ENCODE measurements around the gene HELT. TPM values are rescaled to one million over a fixed set of nuclear protein-coding genes. Genes with fewer than 3 reads are reported as not detected.

HELT gene
- total RNA-seq, 2 donors from 2014 or later, result not detected

- Mint-ChIP-seq H3K9me3 (no peaks in the 10 kb centered on the region), H3K27ac (no peak overlapping the region), H3K36me3 (no peaks in the 10 kb centered on the region)
- DNase-seq (ENCODE audit: low spot score in 2 of 2) (no peak), ATAC-seq (no peak)
Measured at GRCh38 chr4:185061610-185062009, 43.3 kb downstream of the HELT start.

GRCh38 chr4:185062606-185063005 is 44.3 kb downstream of the HELT start:
- ATAC-seq, result no peak
- no peak for DNase-seq (ENCODE audit: low spot score in 2 of 2)

GRCh38 chr4:185066179-185066578 is 47.9 kb downstream of the HELT start:
- ATAC-seq, result no peak
- no peaks in the 10 kb centered on the region for H3K9me3 Mint-ChIP-seq
- no peak overlapping the region for H3K27ac Mint-ChIP-seq
- no peak for DNase-seq (ENCODE audit: low spot score in 2 of 2)
- no peaks in the 10 kb centered on the region for H3K36me3 Mint-ChIP-seq

More at GRCh38 chr4:185062606-185063005, 44.3 kb downstream of the HELT start:
- no peaks in the 10 kb centered on the region for H3K36me3 Mint-ChIP-seq
- no peak overlapping the region for H3K27ac Mint-ChIP-seq
- H3K9me3 Mint-ChIP-seq, result no peaks in the 10 kb centered on the region

GRCh38 chr4:185068837-185069236 is 50.5 kb downstream of the HELT start:
- Mint-ChIP-seq H3K27ac (no peak overlapping the region), H3K36me3 (no peaks in the 10 kb centered on the region), H3K9me3 (no peaks in the 10 kb centered on the region)
- ATAC-seq (no peak), DNase-seq (ENCODE audit: low spot score in 2 of 2) (no peak)

Other genes starting within 250 kb of the HELT start
- gene ACSL1, start 192.5 kb upstream of the HELT start, total RNA-seq, result 10 to 100 TPM; 23.4 to 27.1 TPM
- 1 to 10 TPM; 3.1 to 8.1 TPM for gene SLC25A4, start 124.8 kb downstream of the HELT start, total RNA-seq
- gene CFAP97, start 185.5 kb downstream of the HELT start, total RNA-seq, result 10 to 100 TPM; 27.6 to 42.2 TPM
- gene SNX25, start 191.1 kb downstream of the HELT start, total RNA-seq, result 10 to 100 TPM in 1 of 2 donors, 1 to 10 TPM in 1; 9.8 to 19.9 TPM

All from activated naive CD4-positive, alpha-beta T cell treated with anti-CD3 and anti-CD28 coated beads, Interleukin-2, amount 50 U/mL, for 72 hours (primary cell).